NCI-H2107 (cell line): Measurements from ENCODE around the gene DAZAP1.

Experiments used
- DNase-seq: peaks from one replicate; lab custom pipeline; 2025; lab: John Stamatoyannopoulos, UW

Gene DAZAP1

DNA sequence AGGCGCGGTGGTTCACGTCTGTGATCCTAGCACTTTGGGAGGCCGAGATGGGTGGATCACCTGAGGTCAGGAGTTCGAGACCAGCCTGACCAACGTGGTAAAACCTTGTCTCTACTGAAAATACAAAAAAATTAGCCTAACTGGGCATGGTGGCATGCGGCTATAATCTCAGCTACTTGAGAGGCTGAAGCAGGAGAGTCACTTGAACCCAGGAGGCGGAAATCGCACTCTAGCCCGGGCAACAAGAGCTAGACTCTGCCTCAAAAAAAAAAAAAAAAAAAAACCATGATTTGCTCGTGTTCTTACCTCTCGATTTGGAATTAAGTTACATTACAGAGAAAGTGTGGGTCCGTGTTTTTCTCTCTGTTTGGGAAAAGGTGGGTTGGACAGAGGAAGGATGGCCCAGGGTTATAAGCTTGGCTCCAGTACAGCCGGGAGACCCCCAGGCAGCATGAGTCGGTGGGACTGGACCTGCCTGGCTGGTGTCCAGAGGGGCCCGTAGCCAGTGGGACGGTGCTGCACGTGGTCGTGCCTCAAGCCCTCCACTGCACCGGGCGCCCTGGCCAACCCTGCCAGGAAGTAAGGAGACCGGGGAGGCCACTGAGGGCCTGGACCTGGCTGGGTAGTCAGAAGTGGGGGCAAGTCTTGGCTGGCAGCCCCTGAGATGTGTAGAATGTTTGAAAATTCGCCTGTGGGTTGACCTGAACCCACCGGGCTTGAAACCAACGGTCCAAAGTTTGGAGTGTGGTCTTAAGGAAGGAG is 34.5 kb downstream of the DAZAP1 start:
- no peak for DNase-seq

DNA sequence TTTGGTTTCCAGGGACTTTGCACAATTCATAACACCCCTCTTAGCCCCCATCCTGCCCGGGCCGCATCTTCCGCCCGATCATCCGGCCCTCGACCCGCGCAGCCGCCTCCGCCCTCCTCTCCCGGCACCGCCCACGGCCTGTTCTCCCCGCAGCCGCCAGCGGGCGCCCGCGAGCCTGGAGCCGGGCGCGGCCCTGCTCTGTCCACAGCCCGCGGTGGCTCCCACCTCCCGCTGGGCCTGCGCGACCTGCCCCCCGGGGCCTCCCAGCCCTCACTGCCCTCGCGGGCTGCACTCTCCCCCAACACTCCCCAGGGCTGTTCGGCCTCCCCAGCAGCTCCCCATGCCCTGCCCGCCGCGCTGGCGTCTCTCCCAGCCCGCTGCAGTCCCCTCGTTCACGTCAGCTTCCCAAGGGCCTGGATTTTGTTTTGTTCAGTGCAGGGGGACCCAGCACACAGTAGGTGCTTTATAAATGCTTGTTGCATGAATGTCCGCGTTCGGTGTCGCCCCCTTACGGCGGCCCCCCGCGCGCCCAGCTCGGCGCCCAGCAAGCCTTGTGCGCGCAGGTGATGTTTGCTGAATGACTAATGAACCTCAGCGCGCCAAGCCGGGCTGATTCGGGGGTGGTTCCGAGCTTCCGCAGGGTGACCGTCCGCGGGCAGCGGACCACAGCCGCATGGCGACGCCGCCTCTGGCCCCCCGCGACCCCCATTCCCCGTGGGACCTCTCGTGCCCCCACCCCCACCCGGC is 38.0 kb downstream of the DAZAP1 start:
- DNase-seq, result no peak

DNA sequence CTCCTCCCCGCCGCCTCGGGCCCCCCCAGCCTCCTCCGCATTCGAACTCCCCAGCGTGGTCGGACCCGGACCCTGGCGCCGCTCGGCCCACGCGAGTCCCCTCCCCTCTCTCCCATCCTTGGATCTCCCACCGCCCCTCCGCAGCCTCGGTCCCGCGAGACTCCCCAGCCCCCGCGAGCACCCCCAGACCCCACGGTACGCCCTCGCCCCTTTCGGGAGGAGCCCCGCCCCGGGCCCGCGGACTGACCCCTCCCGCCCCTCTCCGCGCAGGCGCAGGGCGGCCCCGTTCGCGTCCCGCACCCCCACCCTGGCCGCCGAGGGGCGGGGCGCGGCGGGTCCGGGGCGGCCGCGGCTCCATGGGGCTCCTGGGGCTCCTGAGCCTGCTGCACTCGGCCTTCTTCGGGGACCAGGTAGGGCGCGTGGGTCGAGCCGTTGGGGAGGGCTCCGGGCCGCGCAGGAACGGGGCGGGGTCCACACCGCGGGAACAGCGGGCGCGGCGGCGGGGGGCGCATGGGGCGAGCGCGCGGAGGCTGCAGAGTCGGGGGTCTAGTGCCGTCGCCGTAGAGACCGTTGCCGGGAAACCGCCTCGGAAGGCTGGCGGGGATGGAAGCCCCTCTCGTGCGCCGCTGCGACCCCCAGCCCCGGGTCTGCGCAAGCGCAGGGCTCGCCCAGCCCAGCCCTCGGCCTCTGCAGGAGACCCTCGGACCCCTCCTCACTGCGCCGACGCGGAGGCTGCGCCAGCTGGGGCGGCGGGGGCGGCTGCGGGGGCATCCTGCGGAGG is 38.7 kb downstream of the DAZAP1 start:
- DNase-seq, result no peak

DNA sequence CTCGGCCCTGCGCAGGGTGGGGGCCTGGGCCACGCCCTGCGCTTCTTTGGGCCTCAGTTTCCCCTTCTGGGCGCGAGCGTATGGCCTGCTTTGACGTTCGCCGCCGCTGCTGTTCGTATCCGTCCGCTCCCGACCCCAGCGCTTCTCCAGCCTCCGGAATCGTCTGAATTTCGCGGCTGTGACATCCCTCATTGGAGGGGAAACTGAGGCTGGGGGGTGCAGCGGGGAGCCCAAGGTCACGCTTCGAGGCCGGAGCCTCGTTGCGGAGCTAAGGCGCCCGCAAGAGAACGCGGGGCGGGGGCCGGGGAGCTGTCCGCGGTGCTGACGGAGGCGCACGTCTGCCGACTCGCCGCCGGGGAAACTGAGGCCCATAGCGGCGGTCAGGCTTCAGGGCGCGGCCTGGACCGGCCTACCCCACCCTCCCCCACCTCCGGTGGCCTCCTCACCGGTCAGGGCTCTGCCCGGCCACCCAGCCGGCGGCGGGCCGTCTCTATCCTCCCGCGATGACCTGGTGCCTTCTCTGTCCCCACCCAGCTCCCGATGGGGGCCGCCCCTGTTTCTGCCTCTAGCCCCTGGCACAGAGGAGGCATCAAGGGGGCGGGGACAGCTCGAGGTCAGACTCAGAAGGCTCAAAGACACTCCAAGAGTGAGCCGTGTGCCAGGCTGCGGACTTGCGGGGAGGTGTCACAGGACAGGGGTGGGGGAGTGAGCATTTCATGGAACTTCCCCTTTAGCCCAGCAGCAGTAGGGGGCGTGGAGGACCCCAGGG is 39.5 kb downstream of the DAZAP1 start:
- no peak for DNase-seq

DNA sequence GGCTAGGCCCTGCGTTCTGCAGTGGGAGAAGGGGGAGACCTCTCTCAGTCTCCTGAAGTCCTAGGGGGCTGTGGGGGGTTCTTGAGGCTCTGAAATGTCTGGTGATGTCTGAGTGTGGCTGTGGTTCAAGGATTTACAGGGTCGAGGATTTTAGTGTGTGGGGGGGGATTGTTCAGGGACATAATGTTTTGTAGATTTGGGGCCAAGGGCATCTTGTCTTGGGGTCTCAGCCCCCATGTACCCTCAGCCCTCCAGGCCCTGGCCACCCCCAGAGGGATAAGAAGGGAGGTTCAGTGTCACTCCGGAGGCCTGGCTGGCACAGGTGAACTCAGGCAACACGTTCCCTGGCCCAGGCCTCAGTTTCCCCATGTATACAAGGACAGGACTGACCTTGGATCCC is 40.1 kb downstream of the DAZAP1 start:
- no peak for DNase-seq

DNA sequence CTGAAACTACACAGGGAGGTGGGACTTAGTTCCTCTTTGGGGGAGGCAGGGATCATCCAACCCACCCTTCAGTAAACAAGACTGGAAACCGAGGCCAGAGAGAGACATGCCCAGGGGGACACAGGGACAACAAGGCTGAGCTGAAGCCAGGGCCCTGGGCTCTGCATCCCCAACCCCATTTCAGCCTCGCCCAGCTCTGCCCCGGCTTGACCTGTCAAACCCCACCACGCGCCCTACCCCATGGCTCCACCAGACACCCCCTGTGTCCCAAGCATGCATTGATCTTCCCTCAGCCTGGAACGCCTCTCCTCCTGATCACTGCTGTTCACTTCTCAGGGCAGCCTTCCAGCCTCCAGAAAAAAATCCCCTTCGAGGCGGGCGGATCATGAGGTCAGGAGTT is 40.6 kb downstream of the DAZAP1 start:
- no peak for DNase-seq

DNA sequence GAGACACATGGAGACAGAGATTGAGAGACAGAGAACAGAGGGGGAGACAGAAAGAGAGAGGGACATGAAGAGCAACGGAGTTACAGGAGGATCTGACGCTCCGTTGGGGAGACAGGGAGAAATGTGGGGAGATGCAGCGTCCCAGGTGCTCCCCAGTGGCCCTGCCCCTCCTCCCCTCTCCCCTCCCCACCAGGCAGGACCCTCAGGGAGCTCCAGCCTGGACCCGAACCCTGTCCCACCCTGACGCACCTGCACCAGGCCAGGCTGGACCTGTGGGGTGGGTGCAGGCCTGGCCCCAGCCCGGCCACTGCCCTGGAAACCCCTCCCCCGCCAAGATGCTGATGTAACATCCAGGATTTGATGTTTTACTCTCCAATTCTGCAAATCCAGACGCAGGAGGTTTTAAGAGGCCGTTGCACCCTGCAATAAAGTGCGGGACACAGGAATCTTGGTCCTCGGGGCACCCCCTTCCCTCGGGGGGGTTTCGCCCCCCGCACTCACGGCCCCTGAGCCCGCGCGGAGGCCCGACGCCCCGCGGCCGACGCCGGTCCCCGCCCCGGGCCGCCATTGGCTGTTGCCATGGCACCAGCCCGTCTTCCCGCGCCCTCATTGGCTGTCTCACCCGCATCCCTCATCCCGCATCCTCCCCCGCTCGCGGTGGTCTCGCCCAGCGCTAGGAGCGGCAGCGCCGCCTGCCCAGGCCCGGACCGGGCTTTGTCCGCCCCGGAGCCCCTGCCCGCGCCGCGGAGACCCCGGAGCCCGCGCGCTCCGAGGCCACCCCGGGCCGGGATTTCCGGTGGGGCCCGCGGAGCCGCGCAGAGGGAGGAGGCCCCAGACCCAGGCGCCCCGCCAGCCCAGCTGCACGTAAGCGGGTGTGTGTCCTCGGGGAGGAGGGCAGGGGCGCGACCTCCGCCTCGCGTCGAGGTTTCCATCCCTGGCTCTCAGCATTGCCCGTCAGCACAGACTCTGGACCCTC is 42.4 kb downstream of the DAZAP1 start, which contains the start of gene APC2:
Gene APC2, plus strand, starts transcription at position 655 of the 976 bp plus-strand sequence. CDS start 2,881 bp downstream, outside the sequence.
- no peak for DNase-seq

DNA sequence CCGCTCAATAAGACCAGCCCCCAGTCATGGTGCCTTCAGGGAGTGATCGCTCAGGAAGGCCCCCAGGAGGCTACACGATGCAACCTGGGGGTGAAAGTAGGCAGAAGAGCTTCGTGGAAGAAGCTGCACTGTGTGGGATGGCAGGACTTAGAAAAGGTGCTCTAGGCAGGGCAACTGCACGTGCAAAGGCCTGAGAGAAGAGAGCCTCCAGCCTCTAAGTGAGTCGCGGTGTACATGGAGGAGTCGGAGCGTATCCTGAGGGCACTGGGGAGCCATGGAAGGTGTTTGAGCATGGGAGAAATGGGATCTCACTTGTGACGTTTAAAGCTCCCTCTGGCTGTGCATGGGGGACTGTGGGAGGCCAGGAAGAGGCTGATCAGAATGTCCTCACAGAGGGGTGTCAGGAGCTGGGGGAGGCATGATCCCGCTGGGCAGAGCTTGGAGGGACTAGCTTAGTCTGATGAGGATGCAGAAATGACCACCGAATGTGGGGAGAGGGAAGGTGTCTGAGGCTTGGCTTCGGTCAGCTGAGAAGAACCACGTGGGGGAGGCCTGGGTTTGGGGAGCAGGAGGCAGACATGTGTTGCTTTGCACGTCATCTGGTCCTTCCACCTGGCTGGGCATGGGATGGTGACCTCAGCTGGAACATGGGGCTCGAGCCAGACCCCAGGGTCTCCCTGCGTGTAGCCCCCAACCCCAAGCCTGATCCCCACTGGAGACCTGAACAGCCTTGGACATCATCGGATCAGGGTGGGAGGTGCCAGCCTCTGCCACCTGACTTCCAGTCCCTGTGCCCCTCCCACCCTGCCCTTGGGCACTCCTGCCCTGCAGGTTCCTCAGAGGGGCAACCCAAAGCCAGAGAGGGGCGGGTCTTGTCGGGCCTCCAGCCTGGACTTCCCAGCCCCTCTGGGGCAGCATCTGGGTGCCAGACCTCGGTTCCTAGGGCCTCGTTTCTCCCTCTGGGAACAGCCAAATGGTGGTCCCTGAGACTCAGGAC is 43.6 kb downstream of the DAZAP1 start:
- DNase-seq, result no peak

DNA sequence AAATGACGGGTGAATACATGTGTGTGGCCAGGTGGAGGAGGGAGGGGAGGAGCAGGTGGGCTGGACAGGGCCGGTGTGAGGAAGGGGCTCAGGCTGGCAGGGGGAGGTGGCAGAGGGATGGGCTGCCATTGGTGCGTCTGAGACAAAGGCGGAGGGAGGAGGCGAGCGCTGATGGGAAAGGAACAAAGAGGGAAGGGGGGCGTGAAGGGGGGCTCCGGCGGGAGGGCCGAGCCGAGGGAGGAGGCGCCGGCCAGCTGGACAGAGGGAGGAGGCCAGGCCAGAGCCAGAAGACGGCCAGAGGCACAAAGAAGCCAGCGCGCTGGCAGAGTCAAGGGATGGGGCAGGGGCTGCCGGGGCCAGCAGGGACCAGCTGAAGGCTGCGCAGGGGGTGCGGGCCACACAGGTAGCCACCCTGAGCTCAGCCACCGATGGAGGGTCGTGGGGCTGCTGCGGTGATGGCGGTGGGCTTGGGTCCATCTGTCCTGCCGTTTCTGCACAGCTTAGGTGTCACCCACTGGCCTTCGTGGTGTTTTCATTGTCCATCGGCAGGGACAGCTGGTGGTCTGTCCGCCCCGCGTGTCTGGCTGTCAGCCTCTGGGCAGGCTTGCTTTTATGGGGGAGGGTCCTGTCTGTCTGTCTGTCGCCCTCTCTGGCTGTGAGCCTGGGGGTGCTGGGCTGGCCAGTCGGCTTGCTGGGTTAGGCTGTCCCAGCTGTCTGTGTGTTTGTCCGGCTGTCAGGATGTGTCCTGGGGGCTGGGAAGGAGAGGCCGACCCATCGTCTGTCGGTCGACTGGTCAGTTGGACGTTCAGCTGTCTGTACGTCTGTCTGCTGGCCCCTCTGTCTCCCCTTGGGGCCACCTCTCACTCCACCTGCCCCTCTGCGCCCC is 44.8 kb downstream of the DAZAP1 start:
- DNase-seq, result no peak

DNA sequence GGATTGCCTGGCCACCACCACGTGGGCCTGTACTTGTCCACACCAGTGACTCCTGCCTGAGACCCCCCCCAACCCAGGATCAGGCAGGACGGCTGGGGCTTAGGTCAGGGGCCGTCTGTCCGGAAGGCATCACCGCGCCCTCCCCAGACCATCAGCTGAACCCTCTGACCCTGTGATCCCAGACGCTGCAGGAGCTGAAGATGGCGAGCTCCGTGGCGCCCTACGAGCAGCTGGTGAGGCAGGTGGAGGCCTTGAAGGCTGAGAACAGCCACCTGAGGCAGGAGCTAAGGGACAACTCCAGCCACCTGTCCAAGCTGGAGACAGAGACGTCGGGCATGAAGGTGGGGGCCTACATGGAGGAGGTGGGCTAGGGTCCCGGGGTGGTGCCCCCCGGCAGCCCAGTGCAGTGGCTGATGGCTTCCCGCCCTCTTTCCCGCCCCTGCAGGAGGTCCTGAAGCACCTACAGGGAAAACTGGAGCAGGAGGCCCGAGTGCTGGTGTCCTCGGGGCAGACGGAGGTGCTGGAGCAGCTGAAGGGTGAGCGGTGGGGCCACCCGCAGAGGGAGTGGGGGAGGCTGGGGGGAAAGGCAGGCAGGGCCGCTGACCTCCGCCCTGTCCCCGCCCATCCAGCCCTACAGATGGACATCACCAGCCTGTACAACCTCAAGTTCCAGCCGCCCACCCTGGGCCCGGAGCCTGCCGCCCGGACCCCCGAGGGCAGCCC is 45.6 kb downstream of the DAZAP1 start:
- DNase-seq, result no peak

DNA sequence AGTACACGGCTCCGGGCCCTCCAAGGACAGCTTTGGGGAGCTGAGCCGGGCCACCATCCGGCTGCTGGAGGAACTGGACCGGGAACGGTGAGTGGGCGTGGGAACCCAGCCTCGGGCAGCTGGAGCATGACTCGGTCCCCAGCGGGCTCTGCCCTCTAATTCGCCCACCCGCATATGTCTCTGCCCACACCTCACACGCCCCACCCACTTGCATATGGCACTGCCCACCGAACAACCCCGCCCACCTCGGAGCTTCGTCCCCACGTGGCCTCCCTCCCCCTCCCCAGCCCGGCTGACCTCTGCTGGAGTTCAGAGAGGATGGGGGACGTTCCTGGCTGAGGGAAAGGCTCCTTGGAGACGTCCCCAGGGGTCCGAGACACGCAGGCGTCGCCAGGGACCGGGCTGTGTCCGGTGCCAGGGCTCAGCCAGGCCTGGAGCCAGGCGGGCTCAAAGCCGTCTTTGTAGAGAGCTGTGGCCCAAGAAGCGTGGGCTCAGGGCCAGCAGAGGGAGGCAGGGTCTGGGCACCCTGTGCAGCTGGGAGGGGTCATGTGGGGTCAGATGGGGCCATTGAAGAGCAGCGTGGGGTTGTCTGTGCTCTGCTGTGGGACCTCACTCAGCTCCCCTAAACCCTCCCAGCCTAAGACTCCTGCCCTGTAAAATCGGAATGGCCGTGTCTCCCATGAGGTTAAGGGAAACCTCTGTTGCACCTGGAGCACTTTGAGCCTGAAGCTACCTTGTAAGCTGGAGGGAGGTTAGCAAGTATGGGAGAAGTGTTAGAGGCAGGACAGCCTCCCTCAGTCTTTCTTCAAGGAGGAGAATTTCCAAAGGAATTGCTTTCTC is 46.4 kb downstream of the DAZAP1 start:
- no peak for DNase-seq

DNA sequence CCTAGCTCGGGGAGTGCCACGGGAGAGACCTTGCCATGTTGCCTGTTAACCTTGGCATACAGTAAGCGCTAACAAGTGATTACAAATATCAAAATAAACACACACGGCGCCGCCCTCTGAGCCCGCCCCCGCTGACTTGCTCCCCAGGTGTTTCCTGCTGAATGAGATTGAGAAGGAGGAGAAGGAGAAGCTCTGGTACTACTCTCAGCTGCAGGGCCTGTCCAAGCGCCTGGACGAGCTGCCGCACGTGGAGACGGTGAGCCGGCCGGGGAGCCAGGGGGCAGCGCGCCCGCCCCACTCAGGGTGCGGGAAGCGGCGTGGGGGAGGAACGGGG is 47.6 kb downstream of the DAZAP1 start:
- DNase-seq, result no peak

DNA sequence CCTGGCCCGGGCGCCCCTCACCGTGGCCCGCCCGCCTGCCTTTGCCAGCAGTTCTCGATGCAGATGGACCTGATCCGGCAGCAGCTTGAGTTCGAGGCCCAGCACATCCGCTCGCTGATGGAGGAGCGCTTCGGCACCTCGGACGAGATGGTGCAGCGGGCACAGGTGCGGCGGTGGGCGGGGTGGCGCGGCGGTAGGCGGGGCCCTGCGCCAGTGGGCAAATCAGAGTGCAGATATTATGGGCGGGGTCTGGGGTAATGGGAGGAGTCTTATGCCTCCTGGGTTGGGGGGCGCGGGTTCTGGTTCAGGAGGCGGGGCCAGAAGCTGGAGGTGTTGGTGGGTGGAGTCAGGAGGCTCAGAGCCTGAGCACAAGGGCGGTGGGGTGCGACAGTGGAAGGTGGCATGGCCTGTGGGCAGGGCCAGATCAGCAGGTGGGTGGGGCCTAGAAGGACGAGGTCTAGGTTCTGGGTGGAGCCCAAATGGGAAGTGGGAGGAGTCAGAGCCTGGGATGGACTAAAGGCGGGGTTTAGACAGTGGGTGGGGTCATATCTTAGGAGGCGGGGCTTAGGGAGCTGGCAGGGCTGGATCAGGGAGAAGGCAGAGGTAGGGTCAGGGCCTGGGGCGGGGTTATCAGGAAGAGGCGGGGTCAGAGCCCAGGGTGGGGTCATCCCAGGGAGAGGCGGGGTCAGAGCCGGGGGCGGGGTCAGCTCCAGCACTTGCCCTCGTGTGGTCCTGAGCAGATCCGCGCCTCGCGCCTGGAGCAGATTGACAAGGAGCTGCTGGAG is 48.1 kb downstream of the DAZAP1 start:
- no peak for DNase-seq

DNA sequence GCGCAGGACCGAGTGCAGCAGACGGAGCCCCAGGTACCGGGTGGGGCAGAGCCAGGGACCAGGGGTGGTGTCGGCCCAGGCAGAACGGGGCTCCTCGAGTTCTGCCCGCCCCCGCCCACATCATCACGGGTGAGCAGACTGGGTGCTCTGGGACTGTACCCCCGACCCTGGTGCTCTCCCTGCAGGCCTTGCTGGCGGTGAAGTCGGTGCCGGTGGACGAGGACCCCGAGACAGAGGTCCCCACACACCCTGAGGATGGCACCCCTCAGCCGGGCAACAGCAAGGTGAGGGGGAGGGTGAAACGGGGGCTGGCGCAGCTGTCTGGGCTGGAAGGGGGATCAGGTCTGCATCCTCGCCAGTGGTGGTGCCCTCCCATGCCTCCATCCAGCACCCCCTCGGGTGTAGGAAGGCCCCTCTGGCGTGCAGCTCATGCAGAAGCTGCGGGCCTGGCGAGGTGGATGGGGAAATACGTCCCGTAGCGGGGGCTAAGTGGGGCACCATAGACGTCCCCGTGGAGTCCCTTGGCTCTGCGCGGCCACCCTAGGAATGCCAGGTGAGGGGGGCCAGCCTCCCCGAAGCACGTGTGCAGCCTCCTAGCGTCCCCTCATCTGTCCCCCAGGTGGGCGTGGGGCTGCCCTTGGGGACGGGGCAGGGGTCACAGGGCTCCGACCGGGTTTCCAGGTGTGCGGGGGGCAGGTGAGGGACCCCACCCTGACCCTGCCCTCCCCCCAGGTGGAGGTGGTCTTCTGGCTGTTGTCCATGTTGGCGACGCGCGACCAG is 48.9 kb downstream of the DAZAP1 start:
- DNase-seq, result no peak

DNA sequence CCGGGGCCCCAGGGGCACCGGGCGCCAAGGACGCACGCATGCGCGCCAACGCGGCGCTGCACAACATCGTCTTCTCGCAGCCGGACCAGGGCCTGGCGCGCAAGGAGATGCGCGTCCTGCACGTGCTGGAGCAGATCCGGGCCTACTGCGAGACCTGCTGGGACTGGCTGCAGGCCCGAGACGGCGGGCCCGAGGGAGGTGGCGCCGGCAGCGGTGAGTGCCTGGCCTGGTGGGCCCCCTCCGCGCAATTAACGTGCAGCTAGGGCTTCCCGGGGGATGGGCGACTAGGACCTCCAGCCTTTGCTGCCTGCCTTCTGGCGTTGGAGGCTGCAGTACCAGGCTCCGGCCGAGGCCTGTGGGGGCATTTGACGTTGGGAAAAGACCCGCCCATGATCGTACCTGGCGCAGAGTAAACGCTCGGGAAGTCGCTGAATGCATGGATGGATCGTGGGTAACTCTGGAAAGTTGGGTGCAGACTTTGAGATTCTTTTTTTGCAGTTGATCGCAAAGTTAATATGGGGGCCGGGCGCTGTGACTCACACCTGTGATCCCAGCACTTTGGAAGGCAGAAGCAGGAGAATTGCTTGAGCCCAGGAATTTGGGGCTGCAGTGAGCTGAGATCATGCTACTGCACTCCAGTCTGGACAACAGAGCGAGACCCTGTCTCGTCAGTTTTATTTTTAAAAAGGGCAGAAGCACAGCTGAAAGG is 49.8 kb downstream of the DAZAP1 start:
- DNase-seq, result no peak
